ENCODE data around the gene CPNE4.

CPNE4 gene

DNA sequence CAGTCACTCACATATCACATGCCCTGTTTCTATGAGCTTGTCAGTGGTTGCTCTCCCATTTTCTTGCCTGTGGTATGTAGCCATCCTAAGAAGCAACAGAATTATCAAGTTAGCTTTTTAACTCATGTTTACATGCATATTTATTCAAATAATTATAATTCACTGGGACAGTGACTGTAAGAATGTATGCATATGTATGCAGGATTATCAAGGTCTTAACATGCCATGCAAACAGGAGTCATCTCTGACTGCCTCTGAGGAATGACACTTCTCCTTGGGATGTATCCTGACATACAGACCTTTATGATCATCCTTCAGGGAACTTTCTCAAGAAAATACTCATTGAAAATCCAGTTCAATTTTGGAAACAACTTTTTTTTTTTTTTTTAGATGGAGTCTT, 240.9 kb downstream of the CPNE4 start:
- TF ChIP-seq SIN3A (IDR thresholded peaks at IDR 0.05; ENCODE audit: borderline replicate concordance, insufficient read depth, low read length) (no peak), REST (IDR thresholded peaks at IDR 0.05; ENCODE audit: insufficient read depth in 1 of 2, low read depth in 2 of 2, low read length in 2 of 2) (no peak), POLR2AphosphoS5 (IDR thresholded peaks at IDR 0.05; ENCODE audit: low read depth, low read length) (no peak), FOXP2 (optimal IDR thresholded peaks at IDR 0.05; ENCODE audit: borderline replicate concordance, extremely low read depth, extremely low read length, insufficient read depth) (no peak), TAF1 (IDR thresholded peaks at IDR 0.05; ENCODE audit: borderline replicate concordance, insufficient read depth, low read length) (no peak)

DNA sequence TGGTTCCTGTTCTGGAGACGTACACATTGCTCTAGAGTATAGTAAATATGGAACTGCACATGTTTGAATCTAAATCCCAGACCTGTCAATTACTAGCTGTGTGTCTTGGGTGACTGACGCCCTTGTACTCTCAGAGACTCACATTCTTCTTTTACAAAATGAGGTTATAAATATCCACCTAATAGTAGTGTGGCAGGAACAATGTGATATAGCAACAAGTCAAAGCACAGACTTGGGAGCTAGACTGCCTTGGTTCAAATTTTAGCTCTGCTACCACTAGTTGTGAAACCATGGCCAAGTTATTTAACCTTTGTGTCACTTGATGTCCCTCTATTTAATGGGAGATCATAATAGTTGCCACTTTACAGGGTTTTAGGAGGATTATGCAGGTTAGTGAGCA, 245.6 kb downstream of the CPNE4 start:
- no peak for TF ChIP-seq REST (IDR thresholded peaks at IDR 0.05; ENCODE audit: insufficient read depth in 1 of 2, low read depth in 2 of 2, low read length in 2 of 2)
- no peak for TF ChIP-seq POLR2AphosphoS5 (IDR thresholded peaks at IDR 0.05; ENCODE audit: low read depth, low read length)
- no peak for TF ChIP-seq FOXP2 (optimal IDR thresholded peaks at IDR 0.05; ENCODE audit: borderline replicate concordance, extremely low read depth, extremely low read length, insufficient read depth)
- TF ChIP-seq SIN3A (IDR thresholded peaks at IDR 0.05; ENCODE audit: borderline replicate concordance, insufficient read depth, low read length): no peak
- TF ChIP-seq TAF1 (IDR thresholded peaks at IDR 0.05; ENCODE audit: borderline replicate concordance, insufficient read depth, low read length): no peak

DNA sequence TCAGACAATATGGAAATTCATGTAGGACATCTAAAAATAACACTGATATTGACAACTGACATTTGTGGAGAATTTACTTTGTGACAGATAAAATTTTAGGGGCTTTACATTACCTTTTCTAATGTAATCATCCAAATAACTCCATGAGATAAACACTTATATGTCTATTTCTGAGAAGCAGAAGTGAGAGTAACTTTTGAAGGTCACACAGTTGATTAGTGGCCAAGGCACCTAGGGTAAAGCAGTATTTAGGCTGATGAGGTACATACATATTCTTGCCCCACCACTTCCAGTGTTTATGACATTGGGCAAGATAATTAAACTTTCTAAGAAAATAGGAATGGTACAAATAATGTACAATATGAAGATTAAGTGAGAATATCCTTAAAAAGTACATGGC, 248.4 kb downstream of the CPNE4 start:
- no peak for TF ChIP-seq FOXP2 (optimal IDR thresholded peaks at IDR 0.05; ENCODE audit: borderline replicate concordance, extremely low read depth, extremely low read length, insufficient read depth)
- no peak for TF ChIP-seq POLR2AphosphoS5 (IDR thresholded peaks at IDR 0.05; ENCODE audit: low read depth, low read length)
- no peak for TF ChIP-seq TAF1 (IDR thresholded peaks at IDR 0.05; ENCODE audit: borderline replicate concordance, insufficient read depth, low read length)
- no peak for TF ChIP-seq SIN3A (IDR thresholded peaks at IDR 0.05; ENCODE audit: borderline replicate concordance, insufficient read depth, low read length)
- TF ChIP-seq REST (IDR thresholded peaks at IDR 0.05; ENCODE audit: insufficient read depth in 1 of 2, low read depth in 2 of 2, low read length in 2 of 2): no peak

DNA sequence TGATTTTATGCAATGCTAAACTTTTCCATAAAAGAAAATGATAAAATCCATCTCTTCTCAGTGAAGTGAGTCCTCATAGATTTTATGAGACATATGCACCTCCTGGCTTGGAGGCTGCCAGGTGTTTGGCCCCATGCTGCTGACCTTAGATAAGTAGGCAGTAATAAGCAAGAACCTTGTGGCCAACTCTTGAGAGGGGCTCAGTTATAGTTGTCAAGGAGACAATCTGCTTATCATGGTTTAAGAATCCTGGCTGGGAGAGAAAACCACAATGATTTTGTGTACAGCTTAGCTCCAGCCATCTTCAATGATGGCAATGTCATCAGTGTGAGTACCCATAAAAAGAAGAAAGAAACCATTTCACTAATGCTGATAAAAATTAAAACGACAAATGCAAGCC, 252.1 kb downstream of the CPNE4 start:
- TF ChIP-seq SIN3A (IDR thresholded peaks at IDR 0.05; ENCODE audit: borderline replicate concordance, insufficient read depth, low read length) (no peak), POLR2AphosphoS5 (IDR thresholded peaks at IDR 0.05; ENCODE audit: low read depth, low read length) (no peak), FOXP2 (optimal IDR thresholded peaks at IDR 0.05; ENCODE audit: borderline replicate concordance, extremely low read depth, extremely low read length, insufficient read depth) (no peak), REST (IDR thresholded peaks at IDR 0.05; ENCODE audit: insufficient read depth in 1 of 2, low read depth in 2 of 2, low read length in 2 of 2) (no peak), TAF1 (IDR thresholded peaks at IDR 0.05; ENCODE audit: borderline replicate concordance, insufficient read depth, low read length) (no peak)

- TF ChIP-seq REST (IDR thresholded peaks at IDR 0.05; ENCODE audit: insufficient read depth in 1 of 2, low read depth in 2 of 2, low read length in 2 of 2) (no peak), SIN3A (IDR thresholded peaks at IDR 0.05; ENCODE audit: borderline replicate concordance, insufficient read depth, low read length) (no peak), FOXP2 (optimal IDR thresholded peaks at IDR 0.05; ENCODE audit: borderline replicate concordance, extremely low read depth, extremely low read length, insufficient read depth) (no peak), POLR2AphosphoS5 (IDR thresholded peaks at IDR 0.05; ENCODE audit: low read depth, low read length) (no peak), TAF1 (IDR thresholded peaks at IDR 0.05; ENCODE audit: borderline replicate concordance, insufficient read depth, low read length) (no peak)
Observed at GRCh38 chr3:131778526-131778925, 256.3 kb downstream of the CPNE4 start.
